ENCODE results near the gene CELA2A.
"Not testable (repeated sequence)": the region's sequence is repeated elsewhere in the genome, so short reads cannot be mapped to it uniquely, and the experiment has no call there.

CELA2A gene

GRCh38 chr1:15501208-15502032, 44.9 kb downstream of the CELA2A start:
- Histone ChIP-seq H3K4me1 (ENCODE audit: insufficient read depth, low read length) (no peaks in the 10 kb centered on the region), H3K9me3 (ENCODE audit: control insufficient read depth, insufficient read depth, low read length) (no peaks in the 10 kb centered on the region), H3K36me3 (ENCODE audit: insufficient read depth, low read length) (no peaks in the 10 kb centered on the region), H3K9ac (ENCODE audit: low read depth, low read length) (no peak overlapping the region)

- Histone ChIP-seq H3K9ac (ENCODE audit: low read depth, low read length) (no peak overlapping the region), H3K36me3 (ENCODE audit: insufficient read depth, low read length) (no peaks in the 10 kb centered on the region), H3K4me1 (ENCODE audit: insufficient read depth, low read length) (0 out of 2 replicates have a peak, but pooled peaks cover 5% of the 10 kb centered on the region), H3K9me3 (ENCODE audit: control insufficient read depth, insufficient read depth, low read length) (no peaks in the 10 kb centered on the region)
Observed at GRCh38 chr1:15504436-15504835, 47.9 kb downstream of the CELA2A start.

GRCh38 chr1:15506831-15507230, 50.3 kb downstream of the CELA2A start:
- H3K36me3 ChIP-seq (ENCODE audit: insufficient read depth, low read length): no peaks in the 10 kb centered on the region
- H3K9ac ChIP-seq (ENCODE audit: low read depth, low read length): no peak overlapping the region

GRCh38 chr1:15507278-15507677, 50.7 kb downstream of the CELA2A start:
- H3K36me3 ChIP-seq (ENCODE audit: insufficient read depth, low read length): no peaks in the 10 kb centered on the region
- H3K4me1 ChIP-seq (ENCODE audit: insufficient read depth, low read length): peaks cover 9% of the 10 kb centered on the region; the same call in 1 of the 2 replicates
- no peak overlapping the region for H3K9ac ChIP-seq (ENCODE audit: low read depth, low read length)
- H3K9me3 ChIP-seq (ENCODE audit: control insufficient read depth, insufficient read depth, low read length): no peaks in the 10 kb centered on the region

More at GRCh38 chr1:15506831-15507230, 50.3 kb downstream of the CELA2A start:
- no peaks in the 10 kb centered on the region for H3K9me3 ChIP-seq (ENCODE audit: control insufficient read depth, insufficient read depth, low read length)
- H3K4me1 ChIP-seq (ENCODE audit: insufficient read depth, low read length): peaks cover 9% of the 10 kb centered on the region; the same call in 1 of the 2 replicates

- peaks cover 9% of the 10 kb centered on the region; the same call in 1 of the 2 replicates for H3K4me1 ChIP-seq (ENCODE audit: insufficient read depth, low read length)
- H3K36me3 ChIP-seq (ENCODE audit: insufficient read depth, low read length): no peaks in the 10 kb centered on the region
- H3K9ac ChIP-seq (ENCODE audit: low read depth, low read length): no peak overlapping the region
- no peaks in the 10 kb centered on the region for H3K9me3 ChIP-seq (ENCODE audit: control insufficient read depth, insufficient read depth, low read length)
Observed at GRCh38 chr1:15508700-15509487, 52.4 kb downstream of the CELA2A start.

GRCh38 chr1:15509586-15509985, 53.1 kb downstream of the CELA2A start:
- Histone ChIP-seq H3K36me3 (ENCODE audit: insufficient read depth, low read length) (no peaks in the 10 kb centered on the region), H3K9ac (ENCODE audit: low read depth, low read length) (no peak overlapping the region), H3K4me1 (ENCODE audit: insufficient read depth, low read length) (peaks cover 9% of the 10 kb centered on the region; the same call in 1 of the 2 replicates), H3K9me3 (ENCODE audit: control insufficient read depth, insufficient read depth, low read length) (no peaks in the 10 kb centered on the region)

GRCh38 chr1:15510611-15511405, 54.3 kb downstream of the CELA2A start:
- H3K9ac ChIP-seq (ENCODE audit: low read depth, low read length): no peak overlapping the region
- no peaks in the 10 kb centered on the region for H3K9me3 ChIP-seq (ENCODE audit: control insufficient read depth, insufficient read depth, low read length)
- peaks cover 9% of the 10 kb centered on the region; the same call in 1 of the 2 replicates for H3K4me1 ChIP-seq (ENCODE audit: insufficient read depth, low read length)
- no peaks in the 10 kb centered on the region for H3K36me3 ChIP-seq (ENCODE audit: insufficient read depth, low read length)

- Histone ChIP-seq H3K36me3 (ENCODE audit: insufficient read depth, low read length) (no peaks in the 10 kb centered on the region), H3K9me3 (ENCODE audit: control insufficient read depth, insufficient read depth, low read length) (no peaks in the 10 kb centered on the region), H3K9ac (ENCODE audit: low read depth, low read length) (no peak overlapping the region), H3K4me1 (ENCODE audit: insufficient read depth, low read length) (peaks cover 5% of the 10 kb centered on the region; the same call in 1 of the 2 replicates)
Observed at GRCh38 chr1:15513192-15513591, 56.7 kb downstream of the CELA2A start.

- H3K4me1 ChIP-seq (ENCODE audit: insufficient read depth, low read length): peaks cover 5% of the 10 kb centered on the region; the same call in 1 of the 2 replicates
- H3K9me3 ChIP-seq (ENCODE audit: control insufficient read depth, insufficient read depth, low read length): no peaks in the 10 kb centered on the region
- H3K36me3 ChIP-seq (ENCODE audit: insufficient read depth, low read length): no peaks in the 10 kb centered on the region
- no peak overlapping the region for H3K9ac ChIP-seq (ENCODE audit: low read depth, low read length)
Observed at GRCh38 chr1:15513919-15514318, 57.4 kb downstream of the CELA2A start.

GRCh38 chr1:15514557-15514956, 58.0 kb downstream of the CELA2A start:
- H3K36me3 ChIP-seq (ENCODE audit: insufficient read depth, low read length); H3K9me3 ChIP-seq (ENCODE audit: control insufficient read depth, insufficient read depth, low read length); H3K9ac ChIP-seq (ENCODE audit: low read depth, low read length); H3K4me1 ChIP-seq (ENCODE audit: insufficient read depth, low read length): not testable (repeated sequence)

- Histone ChIP-seq H3K9me3 (ENCODE audit: control insufficient read depth, insufficient read depth, low read length) (no peaks in the 10 kb centered on the region), H3K36me3 (ENCODE audit: insufficient read depth, low read length) (no peaks in the 10 kb centered on the region), H3K9ac (ENCODE audit: low read depth, low read length) (no peak overlapping the region), H3K4me1 (ENCODE audit: insufficient read depth, low read length) (no peaks in the 10 kb centered on the region)
Observed at GRCh38 chr1:15515022-15515663, 58.6 kb downstream of the CELA2A start.

GRCh38 chr1:15519625-15520024, 63.1 kb downstream of the CELA2A start:
- no peaks in the 10 kb centered on the region for H3K36me3 ChIP-seq (ENCODE audit: insufficient read depth, low read length)

GRCh38 chr1:15521206-15521906, 64.8 kb downstream of the CELA2A start:
- H3K9ac ChIP-seq (ENCODE audit: low read depth, low read length); H3K4me1 ChIP-seq (ENCODE audit: insufficient read depth, low read length); H3K9me3 ChIP-seq (ENCODE audit: control insufficient read depth, insufficient read depth, low read length); H3K36me3 ChIP-seq (ENCODE audit: insufficient read depth, low read length): not testable (repeated sequence)

More at GRCh38 chr1:15519625-15520024, 63.1 kb downstream of the CELA2A start:
- no peak overlapping the region for H3K9ac ChIP-seq (ENCODE audit: low read depth, low read length)
- no peaks in the 10 kb centered on the region for H3K9me3 ChIP-seq (ENCODE audit: control insufficient read depth, insufficient read depth, low read length)
- no peaks in the 10 kb centered on the region for H3K4me1 ChIP-seq (ENCODE audit: insufficient read depth, low read length)
